Caco-2 (cell line): ENCODE measurements around the gene NFIA. TPM values are rescaled to one million over a fixed set of nuclear protein-coding genes. Genes with fewer than 3 reads are reported as not detected.

Experiments
- BruUV-seq: library from RNA; stranded (reverse); fragments of 400-500 nt; replicated peaks from 2 replicates; lab custom pipeline; 2021; lab: Mats Ljungman, UMichigan
- CTCF ChIA-PET: fragments of 300-600 bp; sonication (Branson Sonifier 250); formaldehyde crosslinking; loops from one replicate; lab custom pipeline; 2022; ENCODE audit warnings: antibody characterized with exemption; lab: Charles Lee
- POLR2A ChIA-PET: fragments of 300-600 bp; sonication (Branson Sonifier 250); formaldehyde crosslinking; loops from one replicate; lab custom pipeline; 2022; ENCODE audit warnings: antibody characterized with exemption; lab: Charles Lee
- DNase-seq, 2 experiments: peaks; one replicate each; pipeline versions ENCODE4 v3.0.0 to v3.0.0-alpha.2; 2020 to 2022
- H3K27me3 ChIP-seq: replicated peaks from 2 replicates; pipeline ENCODE4 v1.6.0; 2011; ENCODE audit warnings: low read length; ENCODE audit not compliant: control insufficient read depth, insufficient read depth
- H3K36me3 ChIP-seq: 2 replicates; pipeline ENCODE4 v1.5.1; 2011; ENCODE audit warnings: low read length; ENCODE audit not compliant: control insufficient read depth, insufficient read depth
- H3K4me1 ChIP-seq: fragments of 250-450 bp; sonication (Bioruptor Pico); 2 replicates; pipeline ENCODE4 v1.5.1; 2020; ENCODE audit warnings: mild to moderate bottlenecking
- H3K4me3 ChIP-seq: 2 replicates; pipeline ENCODE4 v1.5.1; 2011; ENCODE audit warnings: low read depth, mild to moderate bottlenecking, control low read depth, low read length
- H3K9me3 ChIP-seq: fragments of 250-450 bp; sonication (Bioruptor Pico); 2 replicates; pipeline ENCODE4 v1.5.1; 2020; ENCODE audit warnings: mild to moderate bottlenecking, moderate library complexity
- H3K27ac Mint-ChIP-seq: one replicate; pipeline ENCODE4 v1.8.0; 2022; ENCODE audit warnings: mixed read lengths; ENCODE audit not compliant: unreplicated experiment
- H3K27me3 Mint-ChIP-seq: one replicate; pipeline ENCODE4 v1.8.0; 2022; ENCODE audit warnings: mixed read lengths; ENCODE audit not compliant: insufficient read depth, unreplicated experiment
- H3K36me3 Mint-ChIP-seq: one replicate; pipeline ENCODE4 v1.8.0; 2022; ENCODE audit warnings: mild to moderate bottlenecking, mixed read lengths; ENCODE audit not compliant: insufficient read depth, unreplicated experiment
- H3K4me1 Mint-ChIP-seq: one replicate; pipeline ENCODE4 v1.8.0; 2022; ENCODE audit warnings: low read depth, mixed read lengths; ENCODE audit not compliant: unreplicated experiment
- H3K4me3 Mint-ChIP-seq: one replicate; pipeline ENCODE4 v1.8.0; 2022; ENCODE audit warnings: mild to moderate bottlenecking, moderate library complexity, mixed read lengths; ENCODE audit not compliant: unreplicated experiment
- H3K9me3 Mint-ChIP-seq: one replicate; pipeline ENCODE4 v1.8.0; 2022; ENCODE audit warnings: mixed read lengths; ENCODE audit not compliant: unreplicated experiment
- CTCF ChIP-seq, 2 experiments: fragments of 200-600 bp in 1 of 2; IDR thresholded peaks; 1 replicate in 1 of 2; 2 replicates in 1 of 2; pipeline versions ENCODE4 v1.5.1 to v1.8.0; 2011 to 2022; ENCODE audit warnings: antibody characterized with exemption in 1 of 2, control low read depth in 1 of 2, inconsistent platforms in 1 of 2, low read depth in 1 of 2, low read length in 1 of 2, mild to moderate bottlenecking in 1 of 2, moderate library complexity in 1 of 2; ENCODE audit not compliant: insufficient read depth in 1 of 2, severe bottlenecking in 1 of 2, unreplicated experiment in 1 of 2
- intact Hi-C: fragments of 100-400 bp; cut with micrococcal nuclease; formaldehyde crosslinking; loops from one replicate; pipeline ENCODE4 v1.10.0; 2022; ENCODE audit not compliant: unreplicated experiment
- total RNA-seq: library from RNA; stranded (reverse); gene quantifications from 2 replicates; pipeline ENCODE4 v1.2.3, GENCODE V29; 2022

Gene NFIA
- total RNA-seq, 1 experiment from 2014 or later = 1.4 TPM

GRCh38 chr1:61156576-61157467, 74.5 kb downstream of the NFIA start:
- H3K27me3 ChIP-seq = no peaks in the 10 kb centered on the region
- peaks cover 5% of the 10 kb centered on the region for H3K4me1 Mint-ChIP-seq
- CTCF ChIA-PET = interaction anchor here (0.6 kb wide), 1 partner anchor 28 kb away, joined by 3 read pairs; no protein-coding TSS in a partner anchor
- DNase-seq = no peak
- no peaks in the 10 kb centered on the region for H3K27me3 Mint-ChIP-seq
- intact Hi-C loops = no loop called here
- H3K9me3 ChIP-seq = no peaks in the 10 kb centered on the region
- no peak overlapping the region for H3K4me3 ChIP-seq
- H3K9me3 Mint-ChIP-seq = no peaks in the 10 kb centered on the region
- H3K36me3 ChIP-seq = no peaks in the 10 kb centered on the region
- H3K36me3 Mint-ChIP-seq = peaks cover 6% of the 10 kb centered on the region
- no peak for TF ChIP-seq CTCF (IDR thresholded peaks at IDR 0.05; ENCODE audit: insufficient read depth in 1 of 2, low read depth in 1 of 2, low read length in 1 of 2, severe bottlenecking in 1 of 2, unreplicated experiment in 1 of 2)
- no peaks in the 10 kb centered on the region for H3K4me1 ChIP-seq
- POLR2A ChIA-PET = no interaction called here
- no peak overlapping the region for H3K4me3 Mint-ChIP-seq
- BruUV-seq = no TSS peak
- H3K27ac Mint-ChIP-seq = no peak overlapping the region

GRCh38 chr1:61157468-61157987, 75.2 kb downstream of the NFIA start:
- BruUV-seq = no TSS peak
- no peaks in the 10 kb centered on the region for H3K9me3 Mint-ChIP-seq
- intact Hi-C loops = no loop called here
- ChIA-PET POLR2A (no interaction called here), CTCF (interaction anchor here (0.6 kb wide), 1 partner anchor 29 kb away, joined by 3 read pairs; no protein-coding TSS in a partner anchor)
- Histone ChIP-seq H3K4me1 (no peaks in the 10 kb centered on the region), H3K9me3 (no peaks in the 10 kb centered on the region), H3K27me3 (no peaks in the 10 kb centered on the region), H3K4me3 (no peak overlapping the region), H3K36me3 (no peaks in the 10 kb centered on the region)
- TF ChIP-seq CTCF (IDR thresholded peaks at IDR 0.05; ENCODE audit: insufficient read depth in 1 of 2, low read depth in 1 of 2, low read length in 1 of 2, severe bottlenecking in 1 of 2, unreplicated experiment in 1 of 2) = no peak
- H3K4me1 Mint-ChIP-seq = no peaks in the 10 kb centered on the region
- DNase-seq = no peak
- peaks cover 6% of the 10 kb centered on the region for H3K36me3 Mint-ChIP-seq
- H3K4me3 Mint-ChIP-seq = no peak overlapping the region
- H3K27me3 Mint-ChIP-seq = no peaks in the 10 kb centered on the region
- H3K27ac Mint-ChIP-seq = no peak overlapping the region

GRCh38 chr1:61158591-61158990, 76.2 kb downstream of the NFIA start:
- H3K4me1 ChIP-seq = no peaks in the 10 kb centered on the region
- H3K4me3 ChIP-seq = no peak overlapping the region
- no peaks in the 10 kb centered on the region for H3K9me3 ChIP-seq
- no TSS peak for BruUV-seq
- Mint-ChIP-seq H3K36me3 (peaks cover 6% of the 10 kb centered on the region), H3K27ac (no peak overlapping the region), H3K4me1 (no peaks in the 10 kb centered on the region), H3K27me3 (no peaks in the 10 kb centered on the region), H3K9me3 (no peaks in the 10 kb centered on the region), H3K4me3 (no peak overlapping the region)
- DNase-seq = no peak
- intact Hi-C loops = no loop called here
- CTCF ChIA-PET = no interaction called here
- H3K36me3 ChIP-seq = no peaks in the 10 kb centered on the region
- POLR2A ChIA-PET = no interaction called here
- TF ChIP-seq CTCF (IDR thresholded peaks at IDR 0.05; ENCODE audit: insufficient read depth in 1 of 2, low read depth in 1 of 2, low read length in 1 of 2, severe bottlenecking in 1 of 2, unreplicated experiment in 1 of 2) = no peak
- no peaks in the 10 kb centered on the region for H3K27me3 ChIP-seq
